Small intestine (tissue), 7 donors: ENCODE measurements around the gene RBM4B. TPM values are rescaled to one million over a fixed set of nuclear protein-coding genes. Genes with fewer than 3 reads are reported as not detected.

Source experiments
- DNase-seq, 2 donors: peaks; one replicate each; pipeline versions ENCODE4 v3.0.0 to v3.0.0-alpha.2; 2013
- FAIRE-seq: peaks from 2 replicates; lab custom pipeline; 2012; peaks lifted over from hg19 to GRCh38; lab: Jason Lieb, UNC
- H3K27ac ChIP-seq, 3 donors: one replicate each; pipeline ENCODE4 v1.5.1; 2013; ENCODE audit warnings: low read length in 2 of 3, mild to moderate bottlenecking in 2 of 3, control low read depth in 1 of 3, inconsistent platforms in 1 of 3, low read depth in 1 of 3, moderate library complexity in 1 of 3
- H3K27me3 ChIP-seq, 3 donors: one replicate each; pipeline ENCODE4 v1.6.1; 2013; ENCODE audit warnings: low read length in 3 of 3, inconsistent platforms in 1 of 3; ENCODE audit not compliant: control insufficient read depth in 3 of 3, insufficient read depth in 3 of 3
- H3K36me3 ChIP-seq, 3 donors: one replicate each; pipeline ENCODE4 v1.6.1; 2013; ENCODE audit warnings: low read length in 3 of 3, inconsistent platforms in 1 of 3, low read depth in 1 of 3, mild to moderate bottlenecking in 1 of 3, moderate library complexity in 1 of 3; ENCODE audit not compliant: control insufficient read depth in 3 of 3, insufficient read depth in 2 of 3
- H3K4me1 ChIP-seq, 3 donors: one replicate each; pipeline ENCODE4 v1.6.1; 2013; ENCODE audit warnings: low read length in 2 of 3, inconsistent platforms in 1 of 3, low read depth in 1 of 3, mild to moderate bottlenecking in 1 of 3, moderate library complexity in 1 of 3; ENCODE audit not compliant: control insufficient read depth in 3 of 3, insufficient read depth in 2 of 3
- H3K4me3 ChIP-seq, 3 donors: one replicate each; pipeline ENCODE4 v1.5.1; 2013; ENCODE audit warnings: low read length in 3 of 3, control low read depth in 1 of 3, inconsistent platforms in 1 of 3, low read depth in 1 of 3, mild to moderate bottlenecking in 1 of 3, moderate library complexity in 1 of 3
- H3K9me3 ChIP-seq, 2 donors: one replicate each; pipeline ENCODE4 v1.6.1; 2013; ENCODE audit warnings: low read depth in 1 of 2, low read length in 1 of 2; ENCODE audit not compliant: control insufficient read depth in 2 of 2, insufficient read depth in 1 of 2
- WGBS, 3 donors: extraction: QIAGEN DNeasy Blood & Tissue Kit; methylation state at CpG; one replicate each; pipeline ENCODE4 v1.1.7; 2013; 5-methylcytosine and 5-hydroxymethylcytosine counted together
- polyA plus RNA-seq, 4 donors: library from polyadenylated mRNA; stranded (reverse) in 3 of 4; unstranded in 1 of 4; fragments of 200-250 nt in 3 of 4; fragments of 120-200 nt in 1 of 4; gene quantifications; one replicate each; pipeline versions ENCODE4 v1.2.1 to v1.2.3, GENCODE V29; 2013
- donor health status: healthy with polysubstance abuse.
- donor health status: control.
- donor health status: control.
- donor health status: Bipolar disorder and iron deficiency.
- donor health status: healthy.

RBM4B gene
- polyA plus RNA-seq, 4 donors: 7.0 to 35.9 (median 11.3) TPM

- Histone ChIP-seq H3K27me3 (no peaks in the 10 kb centered on the region), H3K4me1 (no peaks in the 10 kb centered on the region), H3K4me3 (no peak overlapping the region), H3K9me3 (peaks cover 0 to 9% of the 10 kb centered on the region in 2 donors), H3K36me3 (peaks cover 0 to 38% (median 0%) of the 10 kb centered on the region in 3 donors), H3K27ac (no peak overlapping the region)
- DNase-seq (peak; percentile 41 to 55), FAIRE-seq (no peak)
- WGBS, 3 donors: 79 to 85% (median 83%) methylated on average over 10 of the region's 10 CpGs
Observed at GRCh38 chr11:66701432-66702240, 23.9 kb upstream of the RBM4B start.

- Histone ChIP-seq H3K9me3 (peaks cover 0 to 9% of the 10 kb centered on the region in 2 donors), H3K27me3 (no peaks in the 10 kb centered on the region), H3K4me1 (no peaks in the 10 kb centered on the region), H3K27ac (no peak overlapping the region), H3K36me3 (peaks cover 0 to 35% (median 0%) of the 10 kb centered on the region in 3 donors), H3K4me3 (no peak overlapping the region)
- FAIRE-seq (no peak), DNase-seq (no peak)
- 96 to 99% (median 97%) methylated on average over 27 of the region's 27 CpGs for WGBS, 3 donors
Observed at GRCh38 chr11:66700742-66701141, 23.1 kb upstream of the RBM4B start.

GRCh38 chr11:66700337-66700736 lies 22.6 kb upstream of the RBM4B start:
- DNase-seq (peak in 1 of 2 donors; percentile 49), FAIRE-seq (no peak)
- Histone ChIP-seq H3K9me3 (peaks cover 0 to 9% of the 10 kb centered on the region in 2 donors), H3K4me3 (no peak overlapping the region), H3K4me1 (no peaks in the 10 kb centered on the region), H3K36me3 (peaks cover 0 to 31% (median 0%) of the 10 kb centered on the region in 3 donors), H3K27me3 (no peaks in the 10 kb centered on the region), H3K27ac (no peak overlapping the region)
- WGBS, 3 donors: 62 to 82% (median 74%) methylated on average over 15 of the region's 15 CpGs

- H3K4me1 ChIP-seq: peaks cover 0 to 3% (median 0%) of the 10 kb centered on the region in 3 donors
- peaks cover 0 to 30% (median 0%) of the 10 kb centered on the region in 3 donors for H3K36me3 ChIP-seq
- peaks cover 0 to 9% of the 10 kb centered on the region in 2 donors for H3K9me3 ChIP-seq
- DNase-seq (no peak), FAIRE-seq (no peak)
- WGBS, 3 donors: 89 to 93% (median 90%) methylated on average over 9 of the region's 9 CpGs
- no peak overlapping the region for H3K27ac ChIP-seq
- H3K4me3 ChIP-seq: no peak overlapping the region
- no peaks in the 10 kb centered on the region for H3K27me3 ChIP-seq
Observed at GRCh38 chr11:66698491-66698890, 20.8 kb upstream of the RBM4B start.

GRCh38 chr11:66697988-66698387 lies 20.3 kb upstream of the RBM4B start:
- FAIRE-seq (no peak), DNase-seq (no peak)
- no peaks in the 10 kb centered on the region for H3K27me3 ChIP-seq
- WGBS, 3 donors: 90 to 92% (median 92%) methylated on average over 6 of the region's 6 CpGs
- peaks cover 0 to 9% of the 10 kb centered on the region in 2 donors for H3K9me3 ChIP-seq
- H3K36me3 ChIP-seq: peaks cover 0 to 34% (median 0%) of the 10 kb centered on the region in 3 donors
- no peak overlapping the region for H3K4me3 ChIP-seq
- H3K4me1 ChIP-seq: peaks cover 0 to 3% (median 0%) of the 10 kb centered on the region in 3 donors
- no peak overlapping the region for H3K27ac ChIP-seq

GRCh38 chr11:66696146-66696545 lies 18.5 kb upstream of the RBM4B start:
- Histone ChIP-seq H3K4me1 (peaks cover 0 to 3% (median 0%) of the 10 kb centered on the region in 3 donors), H3K27me3 (no peaks in the 10 kb centered on the region), H3K4me3 (no peak overlapping the region), H3K36me3 (peaks cover 0 to 39% (median 0%) of the 10 kb centered on the region in 3 donors), H3K9me3 (peaks cover 0 to 9% of the 10 kb centered on the region in 2 donors), H3K27ac (no peak overlapping the region)
- FAIRE-seq: no peak
- DNase-seq: no peak
- WGBS, 3 donors: 86 to 89% (median 89%) methylated on average over 9 of the region's 9 CpGs

- no peak for FAIRE-seq
- 18 to 19% (median 19%) methylated on average over 6 of the region's 6 CpGs for WGBS, 3 donors
- H3K4me1 ChIP-seq: peaks cover 0 to 3% (median 0%) of the 10 kb centered on the region in 3 donors
Observed at GRCh38 chr11:66694732-66695207, 17.1 kb upstream of the RBM4B start.

GRCh38 chr11:66694056-66694410 lies 16.3 kb upstream of the RBM4B start:
- Histone ChIP-seq H3K36me3 (peaks cover 0 to 28% (median 0%) of the 10 kb centered on the region in 3 donors), H3K27me3 (no peaks in the 10 kb centered on the region), H3K4me3 (no peak overlapping the region), H3K27ac (no peak overlapping the region), H3K4me1 (peaks cover 0 to 3% (median 0%) of the 10 kb centered on the region in 3 donors), H3K9me3 (peaks cover 0 to under 1% of the 10 kb centered on the region in 2 donors)
- DNase-seq: no peak
- 82 to 95% (median 91%) methylated on average over 11 to 13 of the region's 13 CpGs for WGBS, 3 donors
- FAIRE-seq: no peak

More at GRCh38 chr11:66694732-66695207, 17.1 kb upstream of the RBM4B start:
- Histone ChIP-seq H3K27ac (no peak overlapping the region), H3K27me3 (no peaks in the 10 kb centered on the region), H3K4me3 (no peak overlapping the region), H3K36me3 (peaks cover 0 to 34% (median 0%) of the 10 kb centered on the region in 3 donors), H3K9me3 (peaks cover 0 to 7% of the 10 kb centered on the region in 2 donors)
- peak; percentile 91 to 95 for DNase-seq
